Stimulated activated CD4-positive, alpha-beta T cell treated with anti-CD3 and anti-CD28 coated beads, Interleukin-2, amount 100 ng/mL, for 24 hours (primary cell): ENCODE data around the gene MPDU1.

Experiments
- DNase-seq, 2 donors: peaks; one replicate each; pipeline ENCODE4 v3.0.0-alpha.2; 2020

Gene MPDU1

DNA sequence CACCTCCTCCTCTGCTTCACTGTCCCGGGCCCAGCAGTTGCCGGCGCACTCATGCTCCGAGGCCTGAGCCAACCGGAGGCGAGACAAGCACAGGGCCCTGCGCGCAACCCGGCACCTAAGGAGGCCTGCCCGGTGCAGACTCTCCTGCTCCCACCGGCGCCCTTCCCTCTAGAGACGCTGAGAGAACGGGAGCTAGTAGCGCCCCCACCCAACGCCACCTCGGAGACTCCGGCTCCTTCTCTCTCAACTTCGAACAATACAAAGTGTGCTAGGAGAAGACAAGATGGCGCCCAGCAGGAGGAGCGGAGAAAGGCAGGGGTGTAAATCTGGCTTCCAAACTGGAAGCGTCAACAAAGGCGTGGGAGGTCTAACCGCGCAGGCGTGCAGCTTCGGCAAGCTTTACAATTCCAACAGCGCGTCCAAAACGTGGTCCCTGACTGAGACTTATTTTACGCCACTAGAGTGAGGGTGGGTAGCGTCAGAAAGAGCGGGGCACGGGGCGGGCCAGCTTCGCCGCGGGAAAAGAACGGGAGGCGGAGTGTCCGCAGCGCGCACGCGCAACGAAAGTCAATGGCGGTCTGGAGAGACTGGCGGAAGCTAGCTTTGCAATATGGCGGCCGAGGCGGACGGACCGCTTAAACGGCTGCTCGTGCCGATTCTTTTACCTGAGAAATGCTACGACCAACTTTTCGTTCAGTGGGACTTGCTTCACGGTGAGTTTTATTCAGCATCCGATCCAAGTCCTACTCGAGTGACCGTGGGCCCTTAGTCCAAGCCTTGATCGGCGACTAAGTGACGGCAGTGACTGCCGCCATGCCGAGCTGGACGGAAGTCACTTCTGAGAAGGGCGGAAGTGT is at the start of gene MPDU1:
Gene MPDU1, plus strand, starts transcription at position 600 of the 857 bp plus-strand sequence. Its CDS starts 11 bp downstream, at position 611.
- DNase-seq, result peak; percentile 94 to 95

- no peak for DNase-seq
Measured at GRCh38 chr17:7538050-7538449, 45.6 kb upstream of the MPDU1 start.

- no peak for DNase-seq
Measured at GRCh38 chr17:7538891-7539545, 44.6 kb upstream of the MPDU1 start.

GRCh38 chr17:7541074-7541621 is 42.5 kb upstream of the MPDU1 start:
- DNase-seq, result no peak

GRCh38 chr17:7544911-7545310 is 38.7 kb upstream of the MPDU1 start:
- no peak for DNase-seq

DNA sequence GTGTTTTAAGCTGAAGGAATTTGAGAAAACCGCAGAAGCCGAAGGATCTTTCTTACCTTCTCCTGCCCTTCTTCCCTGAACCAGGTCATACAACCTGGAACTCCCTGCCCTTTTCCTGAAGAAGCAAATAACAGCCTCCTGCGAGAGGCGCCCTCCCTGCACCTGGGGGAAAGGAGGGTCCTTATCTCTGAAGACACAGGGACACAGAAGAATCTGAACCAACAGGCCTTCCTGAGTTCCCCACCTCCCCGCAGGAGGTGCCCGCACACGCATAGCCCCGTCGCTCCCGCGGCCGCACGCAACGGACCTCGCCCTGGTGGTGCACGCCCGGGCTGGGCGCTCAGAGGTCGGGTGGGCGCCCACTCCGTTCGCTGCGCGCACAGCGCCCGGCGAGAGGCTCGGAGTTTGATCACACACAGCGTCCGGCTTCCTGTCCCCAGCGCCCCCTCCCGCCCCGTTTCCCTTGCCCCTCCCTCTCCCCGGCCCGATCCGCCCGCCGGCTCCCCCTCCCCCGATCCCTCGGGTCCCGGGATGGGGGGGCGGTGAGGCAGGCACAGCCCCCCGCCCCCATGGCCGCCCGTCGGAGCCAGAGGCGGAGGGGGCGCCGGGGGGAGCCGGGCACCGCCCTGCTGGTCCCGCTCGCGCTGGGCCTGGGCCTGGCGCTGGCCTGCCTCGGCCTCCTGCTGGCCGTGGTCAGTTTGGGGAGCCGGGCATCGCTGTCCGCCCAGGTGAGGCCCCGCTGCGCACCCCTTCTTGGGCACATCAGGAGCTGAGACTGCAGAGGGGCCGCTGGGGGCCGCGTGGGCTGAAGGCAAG is 34.9 kb upstream of the MPDU1 start, which contains the start of gene TNFSF12:
Gene TNFSF12, plus strand, starts transcription at position 474 of the 816 bp plus-strand sequence. Its CDS starts 96 bp downstream, at position 570.
- peak; percentile 60 to 66 for DNase-seq

DNA sequence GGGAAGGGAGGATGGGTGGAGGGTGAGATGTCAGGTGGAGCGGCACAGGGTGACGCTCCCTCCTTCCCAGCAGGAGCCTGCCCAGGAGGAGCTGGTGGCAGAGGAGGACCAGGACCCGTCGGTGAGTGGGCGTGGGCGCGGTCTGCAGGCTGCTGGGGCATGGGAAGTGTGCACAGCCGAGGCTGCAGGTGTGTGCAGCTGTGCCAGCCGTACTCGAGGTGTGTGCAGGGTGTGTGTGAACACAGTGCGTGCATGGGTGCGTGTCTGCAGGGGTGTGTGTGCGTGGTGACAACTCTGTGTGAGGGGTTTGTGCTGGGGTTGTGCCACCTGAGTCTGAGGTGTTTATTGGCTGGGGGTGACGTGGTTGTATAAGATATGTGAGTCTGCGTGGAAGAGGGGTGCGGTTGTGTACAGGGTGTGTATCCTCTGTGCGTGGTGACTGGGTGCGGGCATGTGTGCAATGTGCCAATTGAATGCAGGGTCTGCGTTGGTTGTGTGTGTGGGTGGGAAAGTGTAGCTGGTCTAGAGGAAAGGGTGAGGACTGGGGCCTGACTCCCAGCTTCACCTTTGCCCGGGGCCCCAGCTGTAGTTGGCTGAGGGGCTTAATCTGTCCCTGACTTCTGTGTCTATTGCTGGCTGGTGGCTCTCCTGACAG is 34.1 kb upstream of the MPDU1 start:
- DNase-seq, result peak; percentile 49 to 55

DNA sequence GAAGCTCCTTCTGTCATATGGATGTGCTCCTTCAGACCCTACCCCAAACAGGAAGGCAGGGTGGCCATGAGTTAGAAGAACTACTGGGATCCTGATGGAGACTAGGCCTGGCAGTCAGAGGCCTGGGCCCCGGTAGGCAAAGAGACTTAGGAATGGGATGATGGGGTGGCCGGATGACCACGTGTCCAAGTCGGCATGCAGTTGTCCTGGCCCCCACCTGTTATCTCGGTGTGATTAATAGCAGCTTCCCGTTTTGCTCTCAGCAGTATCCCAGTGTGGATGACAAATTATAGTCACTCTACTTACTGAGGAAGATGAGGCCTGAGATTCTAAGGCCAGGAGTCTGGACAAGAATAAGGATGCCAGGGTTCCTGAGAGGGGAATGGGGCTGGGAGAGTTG is 33.3 kb upstream of the MPDU1 start:
- no peak for DNase-seq

- DNase-seq, result no peak
Measured at GRCh38 chr17:7551396-7551795, 32.3 kb upstream of the MPDU1 start.

GRCh38 chr17:7552621-7553051 is 31.0 kb upstream of the MPDU1 start:
- no peak for DNase-seq

- DNase-seq, result no peak
Measured at GRCh38 chr17:7553356-7553755, 30.3 kb upstream of the MPDU1 start.

GRCh38 chr17:7555320-7555948 is 28.2 kb upstream of the MPDU1 start:
- no peak for DNase-seq

DNA sequence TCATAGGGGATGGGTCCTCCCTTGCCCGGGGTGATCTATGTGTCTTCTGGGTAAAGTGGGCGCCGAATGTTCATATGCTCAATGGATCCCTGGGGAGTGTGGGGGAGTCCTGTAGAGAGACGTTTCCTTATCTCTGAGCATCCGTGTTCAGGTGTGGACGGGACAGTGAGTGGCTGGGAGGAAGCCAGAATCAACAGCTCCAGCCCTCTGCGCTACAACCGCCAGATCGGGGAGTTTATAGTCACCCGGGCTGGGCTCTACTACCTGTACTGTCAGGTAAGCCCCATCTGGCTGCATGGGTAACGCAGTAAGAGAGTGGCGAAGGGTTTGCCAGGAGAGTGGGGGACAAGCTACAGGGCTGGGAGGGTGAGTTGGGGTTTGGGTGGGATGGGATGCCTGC is 27.0 kb upstream of the MPDU1 start:
- DNase-seq, result no peak

DNA sequence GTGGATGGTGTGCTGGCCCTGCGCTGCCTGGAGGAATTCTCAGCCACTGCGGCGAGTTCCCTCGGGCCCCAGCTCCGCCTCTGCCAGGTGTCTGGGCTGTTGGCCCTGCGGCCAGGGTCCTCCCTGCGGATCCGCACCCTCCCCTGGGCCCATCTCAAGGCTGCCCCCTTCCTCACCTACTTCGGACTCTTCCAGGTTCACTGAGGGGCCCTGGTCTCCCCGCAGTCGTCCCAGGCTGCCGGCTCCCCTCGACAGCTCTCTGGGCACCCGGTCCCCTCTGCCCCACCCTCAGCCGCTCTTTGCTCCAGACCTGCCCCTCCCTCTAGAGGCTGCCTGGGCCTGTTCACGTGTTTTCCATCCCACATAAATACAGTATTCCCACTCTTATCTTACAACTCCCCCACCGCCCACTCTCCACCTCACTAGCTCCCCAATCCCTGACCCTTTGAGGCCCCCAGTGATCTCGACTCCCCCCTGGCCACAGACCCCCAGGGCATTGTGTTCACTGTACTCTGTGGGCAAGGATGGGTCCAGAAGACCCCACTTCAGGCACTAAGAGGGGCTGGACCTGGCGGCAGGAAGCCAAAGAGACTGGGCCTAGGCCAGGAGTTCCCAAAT is 26.4 kb upstream of the MPDU1 start:
- no peak for DNase-seq

DNA sequence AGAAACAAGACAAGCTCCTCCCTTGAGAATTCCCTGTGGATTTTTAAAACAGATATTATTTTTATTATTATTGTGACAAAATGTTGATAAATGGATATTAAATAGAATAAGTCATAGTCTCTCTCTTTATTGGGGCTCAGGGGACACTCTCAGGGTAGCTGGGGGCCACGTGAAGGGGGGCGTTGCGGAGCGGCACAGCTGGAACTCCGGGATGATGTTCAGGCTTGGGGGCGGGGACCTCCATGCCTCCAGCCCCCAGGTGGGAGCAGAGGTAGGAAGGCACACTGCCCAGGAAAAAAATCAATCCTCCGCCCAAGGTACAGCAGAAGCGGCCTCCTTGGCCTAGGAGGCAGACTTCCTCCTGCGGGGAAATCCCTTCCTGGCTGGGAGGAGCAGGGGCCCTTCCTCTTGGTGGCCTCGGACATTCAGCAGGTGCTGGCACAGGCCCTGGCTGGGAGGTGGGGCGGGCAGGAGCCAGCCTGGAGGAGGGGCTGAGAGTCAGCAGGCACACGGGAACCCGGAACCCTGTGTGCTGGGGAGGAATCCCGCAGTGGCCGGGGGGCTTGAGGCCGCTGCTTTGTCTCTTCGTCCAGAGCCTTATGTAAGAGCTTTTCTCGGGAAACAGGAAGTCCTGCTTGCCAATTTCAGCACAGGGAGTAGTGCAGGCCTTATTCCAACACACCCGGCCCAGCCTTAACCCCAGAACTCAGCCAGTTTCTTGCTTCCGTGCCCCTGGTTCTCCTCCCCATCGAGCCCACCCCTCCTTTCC is 25.7 kb upstream of the MPDU1 start:
- peak in 1 of 2 donors; percentile 41 for DNase-seq

DNA sequence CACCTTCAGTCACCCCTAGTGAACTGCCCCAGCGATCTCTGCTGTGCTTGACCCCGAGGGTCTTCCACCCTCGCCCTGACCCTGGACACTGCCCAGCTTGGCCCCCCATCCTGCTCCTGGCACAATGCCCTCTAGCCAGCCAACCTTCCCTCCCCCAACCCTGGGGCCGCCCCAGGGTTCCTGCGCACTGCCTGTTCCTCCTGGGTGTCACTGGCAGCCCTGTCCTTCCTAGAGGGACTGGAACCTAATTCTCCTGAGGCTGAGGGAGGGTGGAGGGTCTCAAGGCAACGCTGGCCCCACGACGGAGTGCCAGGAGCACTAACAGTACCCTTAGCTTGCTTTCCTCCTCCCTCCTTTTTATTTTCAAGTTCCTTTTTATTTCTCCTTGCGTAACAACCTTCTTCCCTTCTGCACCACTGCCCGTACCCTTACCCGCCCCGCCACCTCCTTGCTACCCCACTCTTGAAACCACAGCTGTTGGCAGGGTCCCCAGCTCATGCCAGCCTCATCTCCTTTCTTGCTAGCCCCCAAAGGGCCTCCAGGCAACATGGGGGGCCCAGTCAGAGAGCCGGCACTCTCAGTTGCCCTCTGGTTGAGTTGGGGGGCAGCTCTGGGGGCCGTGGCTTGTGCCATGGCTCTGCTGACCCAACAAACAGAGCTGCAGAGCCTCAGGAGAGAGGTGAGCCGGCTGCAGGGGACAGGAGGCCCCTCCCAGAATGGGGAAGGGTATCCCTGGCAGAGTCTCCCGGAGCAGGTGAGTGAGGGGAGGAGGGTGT is 24.9 kb upstream of the MPDU1 start, which contains the start of gene TNFSF13:
Gene TNFSF13, plus strand, starts transcription at position 207 of the 776 bp plus-strand sequence. Its CDS starts 290 bp downstream, at position 497.
- DNase-seq, result no peak

DNA sequence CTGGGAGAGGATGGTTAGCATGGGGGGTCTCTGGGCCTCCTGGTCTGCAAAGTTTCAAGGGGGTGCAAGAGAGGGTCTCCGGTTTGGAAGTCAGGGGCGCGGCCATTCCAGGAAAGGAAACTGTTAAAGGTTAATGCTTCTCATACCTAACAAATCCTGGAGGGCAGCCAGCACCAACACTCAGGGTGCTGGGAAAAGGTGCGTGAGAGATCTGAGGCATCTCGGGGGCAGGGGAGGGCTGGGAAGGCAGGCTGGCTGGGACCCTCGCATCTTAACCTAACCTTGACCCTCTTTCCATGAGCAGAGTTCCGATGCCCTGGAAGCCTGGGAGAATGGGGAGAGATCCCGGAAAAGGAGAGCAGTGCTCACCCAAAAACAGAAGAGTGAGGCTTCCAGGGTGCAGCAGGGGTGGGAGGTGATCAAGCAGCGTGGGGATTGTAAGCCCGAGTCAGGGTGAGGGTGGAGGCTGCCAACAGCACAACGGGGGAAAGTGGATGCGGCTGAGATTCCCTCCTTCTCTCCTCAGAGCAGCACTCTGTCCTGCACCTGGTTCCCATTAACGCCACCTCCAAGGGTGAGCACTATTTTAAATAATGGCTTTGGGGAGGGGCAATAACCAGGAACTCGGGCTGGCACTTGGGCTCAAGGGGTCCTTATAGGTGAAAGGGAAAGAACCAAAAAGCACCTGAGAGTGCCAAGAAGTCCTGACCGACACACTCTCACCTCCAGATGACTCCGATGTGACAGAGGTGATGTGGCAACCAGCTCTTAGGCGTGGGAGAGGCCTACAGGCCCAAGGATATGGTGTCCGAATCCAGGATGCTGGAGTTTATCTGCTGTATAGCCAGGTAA is 24.1 kb upstream of the MPDU1 start:
- DNase-seq, result no peak
